Measurements from ENCODE around the gene VPS51. TPM values are rescaled to one million over a fixed set of nuclear protein-coding genes. Genes with fewer than 3 reads are reported as not detected.

VPS51 gene
- total and polyA plus RNA-seq, 4 donors: 73.0 to 191 (median 111) TPM

- Histone ChIP-seq H3K36me3 (ENCODE audit: control insufficient read depth in 1 of 2, insufficient read depth in 2 of 2, low read length in 1 of 2) (peaks cover 4 to 12% of the 10 kb centered on the region in 2 donors), H3K4me1 (ENCODE audit: control insufficient read depth in 1 of 2, insufficient read depth in 2 of 2, low read length in 2 of 2) (no peaks in the 10 kb centered on the region), H3K9me3 (ENCODE audit: control insufficient read depth, low read length) (no peaks in the 10 kb centered on the region), H3K27ac (ENCODE audit: low read depth in 1 of 2, low read length in 2 of 2) (no peak overlapping the region), H3K4me3 (ENCODE audit: low read length in 2 of 2) (peak overlapping the region; percentile 38 to 68), H3K27me3 (ENCODE audit: control insufficient read depth in 1 of 2, insufficient read depth in 2 of 2, low read length in 1 of 2) (no peaks in the 10 kb centered on the region)
- 34 to 36% methylated on average over 18 of the region's 18 CpGs for WGBS, 2 donors
- no peak for ATAC-seq (ENCODE audit: low FRiP score)
- peak; percentile 56 to 61 for DNase-seq
- intact Hi-C loops (cut with DNase I): no loop called here
These were observed 37.1 kb downstream of the VPS51 start for GRCh38 chr11:65132988-65133700.

DNA sequence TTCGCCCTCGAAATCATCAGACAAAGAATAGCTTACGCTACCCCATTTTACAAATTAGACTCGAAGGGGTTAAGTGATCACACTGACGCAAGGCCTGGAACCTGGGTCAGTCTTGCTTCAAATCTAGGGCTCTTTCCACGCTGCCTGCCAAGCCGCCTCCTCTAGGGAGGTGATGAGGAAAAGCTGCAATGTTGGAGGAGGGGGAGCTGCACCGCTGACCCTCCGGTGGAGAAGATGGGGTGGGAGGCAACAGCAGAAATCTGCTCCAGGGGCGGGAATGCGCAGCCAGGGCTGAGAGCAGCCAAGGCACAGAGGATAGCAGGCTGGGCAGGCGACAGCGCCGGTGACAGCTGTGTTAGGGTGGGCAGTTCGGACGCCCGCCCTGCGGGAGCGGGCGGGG, 37.7 kb downstream of the VPS51 start:
- Histone ChIP-seq H3K36me3 (ENCODE audit: control insufficient read depth in 1 of 2, insufficient read depth in 2 of 2, low read length in 1 of 2) (peaks cover under 1 to 12% of the 10 kb centered on the region in 2 donors), H3K27me3 (ENCODE audit: control insufficient read depth in 1 of 2, insufficient read depth in 2 of 2, low read length in 1 of 2) (no peaks in the 10 kb centered on the region), H3K4me3 (ENCODE audit: low read length in 2 of 2) (peak overlapping the region; percentile 38 to 68), H3K4me1 (ENCODE audit: control insufficient read depth in 1 of 2, insufficient read depth in 2 of 2, low read length in 2 of 2) (no peaks in the 10 kb centered on the region), H3K27ac (ENCODE audit: low read depth in 1 of 2, low read length in 2 of 2) (peak overlapping the region; percentile 1 to 41), H3K9me3 (ENCODE audit: control insufficient read depth, low read length) (no peaks in the 10 kb centered on the region)
- intact Hi-C loops (cut with DNase I): no loop called here
- peak; percentile 8 for ATAC-seq (ENCODE audit: low FRiP score)
- 1% methylated on average over 20 of the region's 20 CpGs for whole genome bisulfite sequencing, 2 donors
- peak in 1 of 2 donors; percentile 72 for DNase-seq

DNA sequence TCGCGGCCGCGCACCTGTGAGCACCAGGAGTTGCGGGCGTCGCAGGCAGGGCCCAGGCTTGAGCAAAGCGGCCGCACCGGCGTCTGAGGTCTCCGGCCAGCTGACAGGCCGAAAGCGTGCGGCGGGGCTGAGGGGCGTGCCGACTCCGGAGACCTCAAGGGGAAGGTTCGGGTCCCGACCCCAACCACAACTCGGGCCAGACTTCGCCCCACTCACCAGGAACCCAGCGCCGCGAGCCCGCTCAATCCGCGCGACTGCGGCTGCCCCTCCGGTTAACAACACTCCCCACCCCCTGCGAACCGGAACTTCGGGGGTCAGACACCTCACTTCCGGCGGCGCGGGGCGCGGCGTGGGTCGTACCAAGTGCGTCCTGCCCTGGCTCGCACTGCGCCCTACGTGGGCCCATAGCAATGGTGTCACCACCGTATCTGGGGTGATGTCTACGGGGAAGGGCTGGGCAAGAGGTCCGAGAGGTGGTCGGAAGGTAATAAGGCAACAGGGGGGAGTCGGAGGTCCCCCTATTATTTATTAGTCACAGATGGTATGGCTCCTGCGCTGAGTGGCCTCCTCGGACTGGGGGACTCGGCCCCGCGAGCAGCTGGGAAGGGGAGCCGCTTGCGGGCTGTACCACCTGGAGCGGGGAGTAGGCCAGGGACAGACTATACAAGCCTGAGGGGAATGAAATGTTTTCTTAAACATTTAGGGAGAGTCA, 38.4 kb downstream of the VPS51 start, which contains the start of gene SYVN1:
SYVN1 (minus strand) TSS at position 280 of the 712 bp plus-strand sequence. CDS start 918 bp downstream, outside the sequence.
- DNase-seq: peak; percentile 95 to 97
- no peaks in the 10 kb centered on the region for H3K4me1 ChIP-seq (ENCODE audit: control insufficient read depth in 1 of 2, insufficient read depth in 2 of 2, low read length in 2 of 2)
- peaks cover 0 to 12% of the 10 kb centered on the region in 2 donors for H3K36me3 ChIP-seq (ENCODE audit: control insufficient read depth in 1 of 2, insufficient read depth in 2 of 2, low read length in 1 of 2)
- peak within 1 kb of the TSS; percentile 55 to 68 for H3K4me3 ChIP-seq (ENCODE audit: low read length in 2 of 2)
- H3K27ac ChIP-seq (ENCODE audit: low read depth in 1 of 2, low read length in 2 of 2): peak within 1 kb of the TSS; percentile 50 to 89
- ATAC-seq (ENCODE audit: low FRiP score): peak; percentile 94
- intact Hi-C loops (cut with DNase I): no loop called here
- H3K9me3 ChIP-seq (ENCODE audit: control insufficient read depth, low read length): no peaks in the 10 kb centered on the region
- WGBS, 2 donors: 1% methylated on average over 58 to 60 of the region's 60 CpGs
- no peaks in the 10 kb centered on the region for H3K27me3 ChIP-seq (ENCODE audit: control insufficient read depth in 1 of 2, insufficient read depth in 2 of 2, low read length in 1 of 2)

GRCh38 chr11:65134952-65135632, 39.1 kb downstream of the VPS51 start:
- Histone ChIP-seq H3K36me3 (ENCODE audit: control insufficient read depth in 1 of 2, insufficient read depth in 2 of 2, low read length in 1 of 2) (peaks cover 0 to 11% of the 10 kb centered on the region in 2 donors), H3K4me1 (ENCODE audit: control insufficient read depth in 1 of 2, insufficient read depth in 2 of 2, low read length in 2 of 2) (no peaks in the 10 kb centered on the region), H3K27ac (ENCODE audit: low read depth in 1 of 2, low read length in 2 of 2) (peak overlapping the region; percentile 50 to 89), H3K9me3 (ENCODE audit: control insufficient read depth, low read length) (no peaks in the 10 kb centered on the region), H3K27me3 (ENCODE audit: control insufficient read depth in 1 of 2, insufficient read depth in 2 of 2, low read length in 1 of 2) (no peaks in the 10 kb centered on the region), H3K4me3 (ENCODE audit: low read length in 2 of 2) (peak overlapping the region; percentile 55 to 68)
- ATAC-seq (ENCODE audit: low FRiP score) (peak; percentile 92), DNase-seq (peak; percentile 91 to 95)
- WGBS, 2 donors: 1 to 2% methylated on average over 24 of the region's 24 CpGs
- intact Hi-C loops (cut with DNase I): loop anchor here in 1 of 2 donors (5.0 kb wide), 1 partner anchor 42 kb away; no protein-coding TSS in a partner anchor

- H3K27me3 ChIP-seq (ENCODE audit: control insufficient read depth in 1 of 2, insufficient read depth in 2 of 2, low read length in 1 of 2): no peaks in the 10 kb centered on the region
- H3K36me3 ChIP-seq (ENCODE audit: control insufficient read depth in 1 of 2, insufficient read depth in 2 of 2, low read length in 1 of 2): peaks cover 0 to 6% of the 10 kb centered on the region in 2 donors
- intact Hi-C loops (cut with DNase I): loop anchor here (1.0 to 5.0 kb wide), 2 partner anchors 42 to 44 kb away; no protein-coding TSS in a partner anchor
- DNase-seq (peak in 1 of 2 donors; percentile 41), ATAC-seq (ENCODE audit: low FRiP score) (no peak)
- H3K4me3 ChIP-seq (ENCODE audit: low read length in 2 of 2): no peak overlapping the region
- no peaks in the 10 kb centered on the region for H3K4me1 ChIP-seq (ENCODE audit: control insufficient read depth in 1 of 2, insufficient read depth in 2 of 2, low read length in 2 of 2)
- peak overlapping the region; percentile 50 to 89 for H3K27ac ChIP-seq (ENCODE audit: low read depth in 1 of 2, low read length in 2 of 2)
- 52 to 53% methylated on average over 11 of the region's 11 CpGs for whole genome bisulfite sequencing, 2 donors
- no peaks in the 10 kb centered on the region for H3K9me3 ChIP-seq (ENCODE audit: control insufficient read depth, low read length)
These were observed 39.7 kb downstream of the VPS51 start for GRCh38 chr11:65135633-65136145.

DNA sequence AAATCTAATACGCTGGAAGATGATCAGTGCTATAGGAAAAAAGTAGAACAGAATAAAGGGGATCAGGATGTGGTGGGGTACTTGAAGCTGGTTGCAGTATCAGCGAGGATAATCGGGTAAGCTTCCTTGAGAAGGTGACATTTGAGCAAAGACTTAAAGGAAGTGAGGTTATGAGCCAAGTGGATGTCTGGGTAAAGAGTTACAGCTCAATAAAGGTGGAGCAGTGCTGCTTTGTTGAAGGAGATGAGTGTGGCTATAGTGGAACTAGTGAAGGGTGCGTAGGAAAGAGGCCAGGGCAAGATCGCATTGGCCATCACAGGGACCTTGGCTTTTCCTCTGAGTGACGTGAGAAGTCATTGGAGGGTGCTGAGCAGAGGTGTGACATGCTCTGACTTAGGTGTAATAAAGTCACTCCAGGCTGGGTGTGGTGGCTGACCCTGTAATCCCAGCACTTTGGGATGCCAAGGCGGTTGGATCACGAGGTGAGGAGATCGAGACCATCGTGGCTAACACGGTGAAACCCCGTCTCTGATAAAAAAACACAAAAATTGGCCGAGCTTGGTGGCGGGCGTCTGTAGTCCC, 40.6 kb downstream of the VPS51 start:
- intact Hi-C loops (cut with DNase I): loop anchor here (1.0 to 5.0 kb wide), 2 partner anchors 41 to 43 kb away; no protein-coding TSS in a partner anchor
- H3K4me1 ChIP-seq (ENCODE audit: control insufficient read depth in 1 of 2, insufficient read depth in 2 of 2, low read length in 2 of 2): no peaks in the 10 kb centered on the region
- H3K27ac ChIP-seq (ENCODE audit: low read depth in 1 of 2, low read length in 2 of 2): no peak overlapping the region

GRCh38 chr11:65141896-65142494, 46.0 kb downstream of the VPS51 start:
- H3K27me3 ChIP-seq (ENCODE audit: control insufficient read depth in 1 of 2, insufficient read depth in 2 of 2, low read length in 1 of 2): no peaks in the 10 kb centered on the region
- no peak overlapping the region for H3K27ac ChIP-seq (ENCODE audit: low read depth in 1 of 2, low read length in 2 of 2)
- H3K9me3 ChIP-seq (ENCODE audit: control insufficient read depth, low read length): no peaks in the 10 kb centered on the region
- DNase-seq (peak in 1 of 2 donors; percentile 1), ATAC-seq (ENCODE audit: low FRiP score) (no peak)
- no peaks in the 10 kb centered on the region for H3K36me3 ChIP-seq (ENCODE audit: control insufficient read depth in 1 of 2, insufficient read depth in 2 of 2, low read length in 1 of 2)
- intact Hi-C loops (cut with DNase I): no loop called here
- WGBS, 2 donors: 78 to 80% methylated on average over 7 of the region's 7 CpGs
- no peaks in the 10 kb centered on the region for H3K4me1 ChIP-seq (ENCODE audit: control insufficient read depth in 1 of 2, insufficient read depth in 2 of 2, low read length in 2 of 2)
- no peak overlapping the region for H3K4me3 ChIP-seq (ENCODE audit: low read length in 2 of 2)

More for the DNA sequence above, 40.6 kb downstream of the VPS51 start:
- Histone ChIP-seq H3K4me3 (ENCODE audit: low read length in 2 of 2) (no peak overlapping the region), H3K9me3 (ENCODE audit: control insufficient read depth, low read length) (no peaks in the 10 kb centered on the region), H3K27me3 (ENCODE audit: control insufficient read depth in 1 of 2, insufficient read depth in 2 of 2, low read length in 1 of 2) (no peaks in the 10 kb centered on the region), H3K36me3 (ENCODE audit: control insufficient read depth in 1 of 2, insufficient read depth in 2 of 2, low read length in 1 of 2) (no peaks in the 10 kb centered on the region)
- ATAC-seq (ENCODE audit: low FRiP score): no peak
- 83 to 87% methylated on average over 15 of the region's 15 CpGs for WGBS, 2 donors
- DNase-seq: peak in 1 of 2 donors; percentile 14

Data from aorta (tissue), 5 donors.